ENCODE measurements around the gene CLNK. TPM values are rescaled to one million over a fixed set of nuclear protein-coding genes. Genes with fewer than 3 reads are reported as not detected.

The CLNK gene
- total RNA-seq, 2 experiments from 2014 or later: 0.10 TPM; not detected in 1

- no peaks in the 10 kb centered on the region for H3K36me3 Mint-ChIP-seq (ENCODE audit: low read depth)
- peaks cover 5% of the 10 kb centered on the region for H3K27me3 Mint-ChIP-seq
- CTCF ChIA-PET: interaction anchor here (1.2 kb wide), 1 partner anchor 13 kb away, joined by 5 read pairs; no protein-coding TSS in a partner anchor
- DNase-seq: no peak
- H3K27ac Mint-ChIP-seq: no peak overlapping the region
- POLR2A ChIA-PET: no interaction called here
- H3K4me3 Mint-ChIP-seq: no peak overlapping the region
- H3K9me3 Mint-ChIP-seq: no peaks in the 10 kb centered on the region
- H3K4me1 Mint-ChIP-seq: no peaks in the 10 kb centered on the region
Measured at GRCh38 chr4:10524196-10524833, 160.3 kb downstream of the CLNK start.

DNA sequence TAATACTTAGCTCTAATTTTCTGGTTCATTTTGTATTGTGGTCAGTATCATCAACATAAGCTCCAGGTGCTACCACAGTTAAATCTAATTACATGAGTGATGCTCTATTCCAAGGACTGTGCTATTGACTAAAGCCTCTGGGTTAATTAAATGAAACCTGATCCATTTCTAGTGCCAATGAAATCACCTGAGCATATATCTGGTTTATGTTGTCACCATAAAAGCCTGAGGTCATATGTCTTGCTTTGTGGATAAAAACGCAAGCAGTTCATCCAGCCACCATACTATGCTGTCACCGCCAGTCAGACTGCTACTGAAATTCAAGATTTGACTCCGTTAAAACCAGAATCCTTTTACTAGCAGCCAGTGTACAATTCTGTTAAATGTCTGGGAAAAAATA is 163.1 kb downstream of the CLNK start:
- H3K27ac Mint-ChIP-seq: no peak overlapping the region
- ChIA-PET CTCF (no interaction called here), POLR2A (no interaction called here)
- no peaks in the 10 kb centered on the region for H3K4me1 Mint-ChIP-seq
- no peaks in the 10 kb centered on the region for H3K9me3 Mint-ChIP-seq
- H3K27me3 Mint-ChIP-seq: peaks cover 5% of the 10 kb centered on the region
- H3K4me3 Mint-ChIP-seq: no peak overlapping the region
- no peak for DNase-seq
- H3K36me3 Mint-ChIP-seq (ENCODE audit: low read depth): no peaks in the 10 kb centered on the region

DNA sequence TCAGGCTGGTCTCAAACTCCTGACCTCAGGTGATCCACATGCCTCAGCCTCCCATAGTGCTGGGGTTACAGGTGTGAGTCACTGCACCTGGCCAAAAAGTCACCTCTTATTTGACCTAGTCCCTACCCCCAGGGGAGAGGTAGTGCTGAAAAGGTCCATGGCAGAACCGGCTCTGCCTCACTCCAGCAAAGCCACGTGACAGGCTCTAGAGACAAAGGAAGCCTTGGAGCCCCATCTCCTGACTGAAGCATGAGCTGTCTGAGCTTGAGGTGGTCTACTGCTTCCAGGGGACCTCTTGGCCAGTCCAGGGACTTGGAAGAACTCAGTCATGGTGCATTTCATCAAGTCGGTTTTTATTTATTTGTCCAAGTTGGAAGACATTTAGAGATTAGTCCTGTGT is 174.8 kb downstream of the CLNK start:
- CTCF ChIA-PET: no interaction called here
- no peak overlapping the region for H3K27ac Mint-ChIP-seq

DNA sequence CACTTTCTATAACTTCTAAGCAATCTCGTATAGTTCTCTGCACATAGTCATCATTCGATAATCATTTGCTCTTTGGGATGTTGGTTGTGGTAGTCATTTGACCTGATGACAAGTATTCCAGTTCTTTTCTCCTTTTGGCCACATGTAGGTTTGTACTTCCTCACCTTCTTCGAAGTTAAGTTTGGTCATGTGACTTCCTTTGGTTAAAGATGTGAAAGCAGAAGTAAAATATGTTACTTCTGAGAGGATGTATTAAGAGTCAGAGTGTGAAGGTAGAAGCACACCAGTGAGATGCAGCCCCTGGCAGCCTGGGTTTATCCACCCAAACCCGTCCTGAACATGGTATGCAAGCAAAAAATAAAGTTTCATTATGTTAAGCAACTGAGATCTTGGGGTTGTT is 178.5 kb downstream of the CLNK start:
- Mint-ChIP-seq H3K4me3 (no peak overlapping the region), H3K9me3 (peaks cover 6% of the 10 kb centered on the region), H3K27ac (no peak overlapping the region), H3K27me3 (no peaks in the 10 kb centered on the region), H3K36me3 (ENCODE audit: low read depth) (no peaks in the 10 kb centered on the region), H3K4me1 (peaks cover 3% of the 10 kb centered on the region)
- ChIA-PET POLR2A (no interaction called here), CTCF (no interaction called here)
- no peak for DNase-seq

More for the DNA sequence above, 174.8 kb downstream of the CLNK start:
- no peaks in the 10 kb centered on the region for H3K27me3 Mint-ChIP-seq
- peaks cover 3% of the 10 kb centered on the region for H3K4me1 Mint-ChIP-seq
- POLR2A ChIA-PET: no interaction called here
- peaks cover 6% of the 10 kb centered on the region for H3K9me3 Mint-ChIP-seq
- H3K4me3 Mint-ChIP-seq: no peak overlapping the region
- H3K36me3 Mint-ChIP-seq (ENCODE audit: low read depth): no peaks in the 10 kb centered on the region
- DNase-seq: no peak

DNA sequence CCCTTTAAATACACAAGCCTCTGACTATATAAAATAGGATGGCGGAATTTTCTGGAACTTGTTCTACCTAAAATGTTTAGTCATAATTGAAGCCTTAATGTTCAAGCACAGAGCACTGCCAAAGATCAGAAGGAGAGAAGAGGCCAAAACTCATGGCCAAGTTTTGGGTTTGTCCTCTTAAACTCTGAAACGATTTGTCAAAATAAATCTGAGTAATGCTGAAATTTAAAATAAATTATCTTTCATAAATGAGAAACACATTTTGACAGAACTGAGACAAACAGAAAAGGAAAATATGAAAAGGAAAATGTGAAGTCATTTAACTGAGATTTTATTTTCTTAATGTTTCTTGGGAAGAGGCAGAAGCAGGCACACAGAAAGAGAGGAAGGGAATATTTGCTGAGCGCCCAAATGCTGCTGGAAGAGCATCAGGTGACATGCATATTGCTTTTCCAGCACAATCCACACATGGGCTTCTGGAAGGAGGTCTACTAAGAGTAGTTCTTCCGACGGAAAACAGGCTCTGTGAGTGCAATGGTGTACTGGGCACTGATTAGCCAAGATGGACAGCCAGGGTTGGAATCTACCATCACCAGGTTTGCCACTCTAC is 179.9 kb downstream of the CLNK start:
- H3K4me1 Mint-ChIP-seq: peaks cover 3% of the 10 kb centered on the region
- no peak overlapping the region for H3K4me3 Mint-ChIP-seq
- DNase-seq: no peak
- no peaks in the 10 kb centered on the region for H3K27me3 Mint-ChIP-seq
- CTCF ChIA-PET: no interaction called here
- H3K27ac Mint-ChIP-seq: no peak overlapping the region
- POLR2A ChIA-PET: no interaction called here
- H3K9me3 Mint-ChIP-seq: peaks cover 6% of the 10 kb centered on the region
- no peaks in the 10 kb centered on the region for H3K36me3 Mint-ChIP-seq (ENCODE audit: low read depth)

DNA sequence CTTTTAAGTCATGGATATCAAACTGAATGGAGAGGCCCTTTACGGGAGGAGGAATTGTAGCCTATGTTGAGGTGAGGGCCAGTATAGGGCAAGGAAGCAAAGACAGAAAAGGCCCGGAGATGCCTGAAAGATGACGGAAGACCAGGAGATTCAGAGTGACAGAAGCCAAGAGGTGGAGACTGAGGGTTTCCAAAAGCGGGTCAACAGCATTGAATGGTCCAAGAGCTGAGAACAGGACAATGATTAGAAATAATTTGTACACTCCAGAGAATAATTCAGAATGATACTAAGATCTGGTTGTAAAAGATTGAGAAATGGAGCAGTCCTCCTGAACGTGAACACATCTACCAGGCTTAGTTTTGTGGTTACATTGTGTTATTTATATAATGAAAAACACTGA is 181.9 kb downstream of the CLNK start:
- no peak for DNase-seq
- Mint-ChIP-seq H3K4me3 (no peak overlapping the region), H3K4me1 (peaks cover 3% of the 10 kb centered on the region), H3K27ac (no peak overlapping the region), H3K27me3 (no peaks in the 10 kb centered on the region), H3K36me3 (ENCODE audit: low read depth) (no peaks in the 10 kb centered on the region), H3K9me3 (peaks cover 6% of the 10 kb centered on the region)
- ChIA-PET CTCF (no interaction called here), POLR2A (no interaction called here)

DNA sequence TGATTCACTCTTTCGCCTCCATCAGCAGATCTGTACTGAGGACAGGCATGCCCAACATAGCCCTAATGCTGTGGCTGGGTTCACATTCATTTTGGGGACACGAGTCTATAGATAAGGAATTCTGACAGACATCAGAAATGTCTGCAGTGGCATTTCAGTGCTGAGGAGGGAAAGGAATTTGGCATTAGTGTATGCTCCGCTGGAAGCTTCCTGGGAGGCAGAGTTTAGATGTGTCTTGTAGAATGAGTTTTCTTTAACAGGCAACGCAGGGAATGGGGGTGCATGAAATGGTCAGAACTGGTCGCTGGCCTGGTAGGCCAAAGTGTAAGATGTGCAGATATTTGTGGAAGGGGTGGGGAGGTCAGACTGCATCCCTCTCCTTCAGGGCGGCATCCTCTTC is 183.8 kb downstream of the CLNK start:
- H3K27ac Mint-ChIP-seq: no peak overlapping the region
- H3K4me3 Mint-ChIP-seq: no peak overlapping the region
- H3K27me3 Mint-ChIP-seq: no peaks in the 10 kb centered on the region
- H3K9me3 Mint-ChIP-seq: no peaks in the 10 kb centered on the region
- CTCF ChIA-PET: no interaction called here
- POLR2A ChIA-PET: no interaction called here
- H3K36me3 Mint-ChIP-seq (ENCODE audit: low read depth): no peaks in the 10 kb centered on the region
- no peak for DNase-seq
- H3K4me1 Mint-ChIP-seq: no peaks in the 10 kb centered on the region

DNA sequence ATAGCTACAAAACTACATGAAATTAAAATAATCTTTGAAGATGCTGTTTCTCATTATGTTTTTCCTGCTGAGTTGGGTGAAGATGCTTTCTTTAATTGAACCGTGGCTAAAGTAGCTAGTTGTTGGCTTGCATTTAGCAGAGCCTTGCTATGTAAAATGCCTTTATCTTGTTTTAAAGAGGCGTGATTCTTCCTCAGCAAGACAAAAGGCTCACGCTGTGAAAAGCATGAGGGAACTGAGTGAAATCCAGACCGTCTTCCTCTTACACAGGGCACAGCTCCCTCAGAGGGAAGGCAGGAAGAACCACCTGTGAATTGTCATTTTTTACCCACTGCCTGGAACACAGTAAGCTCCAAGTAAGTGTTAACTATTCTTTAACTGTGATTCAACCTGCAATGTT is 188.4 kb downstream of the CLNK start:
- CTCF ChIA-PET: no interaction called here
- H3K36me3 Mint-ChIP-seq (ENCODE audit: low read depth): no peaks in the 10 kb centered on the region

GRCh38 chr4:10495651-10496050 is 188.9 kb downstream of the CLNK start:
- CTCF ChIA-PET: no interaction called here
- no peak for DNase-seq
- H3K36me3 Mint-ChIP-seq (ENCODE audit: low read depth): no peaks in the 10 kb centered on the region
- peaks cover 2% of the 10 kb centered on the region for H3K27me3 Mint-ChIP-seq
- no peaks in the 10 kb centered on the region for H3K9me3 Mint-ChIP-seq
- H3K4me1 Mint-ChIP-seq: no peaks in the 10 kb centered on the region
- H3K4me3 Mint-ChIP-seq: no peak overlapping the region
- POLR2A ChIA-PET: no interaction called here
- H3K27ac Mint-ChIP-seq: no peak overlapping the region

More for the DNA sequence above, 188.4 kb downstream of the CLNK start:
- POLR2A ChIA-PET: no interaction called here
- Mint-ChIP-seq H3K9me3 (no peaks in the 10 kb centered on the region), H3K4me1 (no peaks in the 10 kb centered on the region), H3K27me3 (peaks cover 2% of the 10 kb centered on the region), H3K27ac (no peak overlapping the region), H3K4me3 (no peak overlapping the region)
- no peak for DNase-seq

- no peaks in the 10 kb centered on the region for H3K36me3 Mint-ChIP-seq (ENCODE audit: low read depth)
- H3K4me1 Mint-ChIP-seq: peaks cover 4% of the 10 kb centered on the region
- no peak overlapping the region for H3K4me3 Mint-ChIP-seq
- no peak for DNase-seq
- no peaks in the 10 kb centered on the region for H3K9me3 Mint-ChIP-seq
- H3K27me3 Mint-ChIP-seq: peaks cover 9% of the 10 kb centered on the region
- POLR2A ChIA-PET: no interaction called here
- H3K27ac Mint-ChIP-seq: no peak overlapping the region
- CTCF ChIA-PET: no interaction called here
Measured at GRCh38 chr4:10492464-10492863, 192.1 kb downstream of the CLNK start.

- H3K4me1 Mint-ChIP-seq: peaks cover 4% of the 10 kb centered on the region
- H3K36me3 Mint-ChIP-seq (ENCODE audit: low read depth): no peaks in the 10 kb centered on the region
- CTCF ChIA-PET: no interaction called here
- H3K27ac Mint-ChIP-seq: no peak overlapping the region
- no peak for DNase-seq
- H3K27me3 Mint-ChIP-seq: peaks cover 9% of the 10 kb centered on the region
- POLR2A ChIA-PET: interaction anchor here (1.4 kb wide), 1 partner anchor 9 kb away, joined by 3 read pairs; no protein-coding TSS in a partner anchor
- H3K4me3 Mint-ChIP-seq: no peak overlapping the region
- H3K9me3 Mint-ChIP-seq: no peaks in the 10 kb centered on the region
Measured at GRCh38 chr4:10491401-10491800, 193.2 kb downstream of the CLNK start.

GRCh38 chr4:10490996-10491395 is 193.6 kb downstream of the CLNK start:
- POLR2A ChIA-PET: interaction anchor here (1.4 kb wide), 1 partner anchor 9 kb away, joined by 3 read pairs; no protein-coding TSS in a partner anchor
- CTCF ChIA-PET: no interaction called here
- H3K27me3 Mint-ChIP-seq: peaks cover 9% of the 10 kb centered on the region
- H3K9me3 Mint-ChIP-seq: no peaks in the 10 kb centered on the region
- H3K4me3 Mint-ChIP-seq: no peak overlapping the region
- H3K4me1 Mint-ChIP-seq: peaks cover 4% of the 10 kb centered on the region
- no peak for DNase-seq
- H3K36me3 Mint-ChIP-seq (ENCODE audit: low read depth): no peaks in the 10 kb centered on the region
- H3K27ac Mint-ChIP-seq: no peak overlapping the region

DNA sequence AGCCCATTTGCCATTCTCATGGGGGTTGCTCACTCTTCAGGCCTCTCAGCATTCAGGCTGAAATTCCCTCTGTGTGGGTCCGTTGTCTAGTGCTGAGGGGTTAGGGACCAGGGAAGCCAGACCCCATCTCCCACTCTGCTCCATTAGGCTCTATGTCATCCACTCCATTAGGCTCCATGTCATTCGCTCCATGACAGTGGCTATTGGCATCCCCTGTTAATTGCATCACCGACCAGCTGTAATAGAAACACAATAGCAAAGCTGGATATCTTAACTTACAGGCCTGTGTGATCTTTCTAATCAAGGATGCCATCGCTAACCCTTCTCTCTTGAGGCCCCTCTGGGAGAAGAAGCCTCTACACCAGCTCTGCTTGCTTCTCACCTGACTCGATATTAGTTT is 201.7 kb downstream of the CLNK start:
- DNase-seq: no peak

GRCh38 chr4:10480616-10481015 is 204.0 kb downstream of the CLNK start:
- Mint-ChIP-seq H3K4me1 (no peaks in the 10 kb centered on the region), H3K9me3 (no peaks in the 10 kb centered on the region), H3K27me3 (peaks cover 5% of the 10 kb centered on the region), H3K36me3 (ENCODE audit: low read depth) (no peaks in the 10 kb centered on the region), H3K4me3 (no peak overlapping the region), H3K27ac (no peak overlapping the region)
- no peak for DNase-seq
- ChIA-PET CTCF (interaction anchor here (1.9 kb wide), 1 partner anchor 19 kb away, joined by 8 read pairs; no protein-coding TSS in a partner anchor), POLR2A (no interaction called here)

More for the DNA sequence above, 201.7 kb downstream of the CLNK start:
- Mint-ChIP-seq H3K9me3 (no peaks in the 10 kb centered on the region), H3K4me1 (no peaks in the 10 kb centered on the region), H3K4me3 (no peak overlapping the region), H3K27ac (no peak overlapping the region), H3K36me3 (ENCODE audit: low read depth) (no peaks in the 10 kb centered on the region), H3K27me3 (peaks cover 8% of the 10 kb centered on the region)
- CTCF ChIA-PET: no interaction called here
- POLR2A ChIA-PET: interaction anchor here (1.6 kb wide), 1 partner anchor 8 kb away, joined by 3 read pairs; no protein-coding TSS in a partner anchor

All from activated CD4-positive, alpha-beta memory T cell treated with anti-CD3 and anti-CD28 coated beads, Interleukin-2, amount 10 ng/mL, durations not matched to agents 7 days and 5 days (primary cell).